ENCODE data around the gene UNC5A. TPM values are rescaled to one million over a fixed set of nuclear protein-coding genes. Genes with fewer than 3 reads are reported as not detected.
A peak's percentile ranks its signal among the peaks of the same experiment; 100 is the strongest.

The UNC5A gene
- total RNA-seq, 1 donor from 2014 or later: not detected

GRCh38 chr5:176776916-176777315 lies 33.4 kb upstream of the UNC5A start:
- H3K9me3 ChIP-seq: no peaks in the 10 kb centered on the region
- TF ChIP-seq POLR2A (IDR thresholded peaks at IDR 0.05) (no peak), POLR2AphosphoS5 (IDR thresholded peaks at IDR 0.05; ENCODE audit: insufficient read depth in 1 of 2, low read depth in 1 of 2) (no peak), CTCF (IDR thresholded peaks at IDR 0.05) (no peak)
- intact Hi-C loops (cut with DNase I): no loop called here
- H3K4me1 ChIP-seq: no peaks in the 10 kb centered on the region
- H3K27me3 ChIP-seq: no peaks in the 10 kb centered on the region
- DNase-seq (ENCODE audit: extremely low spot score in 2 of 2): peak in 1 of 2 donors; percentile 31
- no peaks in the 10 kb centered on the region for H3K36me3 ChIP-seq
- no peak overlapping the region for H3K27ac ChIP-seq
- H3K4me3 ChIP-seq: no peak overlapping the region

- TF ChIP-seq POLR2A (IDR thresholded peaks at IDR 0.05) (no peak), CTCF (IDR thresholded peaks at IDR 0.05) (no peak), POLR2AphosphoS5 (IDR thresholded peaks at IDR 0.05; ENCODE audit: insufficient read depth in 1 of 2, low read depth in 1 of 2) (no peak)
- no peaks in the 10 kb centered on the region for H3K27me3 ChIP-seq
- intact Hi-C loops (cut with DNase I): no loop called here
- no peaks in the 10 kb centered on the region for H3K9me3 ChIP-seq
- no peaks in the 10 kb centered on the region for H3K36me3 ChIP-seq
- H3K27ac ChIP-seq: no peak overlapping the region
- peak; percentile 40 to 49 for DNase-seq (ENCODE audit: extremely low spot score in 2 of 2)
- H3K4me3 ChIP-seq: no peak overlapping the region
- no peaks in the 10 kb centered on the region for H3K4me1 ChIP-seq
Observed at GRCh38 chr5:176778921-176779465, 31.4 kb upstream of the UNC5A start.

- Histone ChIP-seq H3K36me3 (no peaks in the 10 kb centered on the region), H3K4me3 (no peak overlapping the region), H3K4me1 (no peaks in the 10 kb centered on the region), H3K27ac (no peak overlapping the region), H3K27me3 (no peaks in the 10 kb centered on the region), H3K9me3 (no peaks in the 10 kb centered on the region)
- intact Hi-C loops (cut with DNase I): no loop called here
- TF ChIP-seq POLR2A (IDR thresholded peaks at IDR 0.05) (no peak), CTCF (IDR thresholded peaks at IDR 0.05) (no peak), POLR2AphosphoS5 (IDR thresholded peaks at IDR 0.05; ENCODE audit: insufficient read depth in 1 of 2, low read depth in 1 of 2) (no peak)
- DNase-seq (ENCODE audit: extremely low spot score in 2 of 2): peak; percentile 77 to 80
Observed at GRCh38 chr5:176779537-176779936, 30.8 kb upstream of the UNC5A start.

GRCh38 chr5:176780176-176781053 lies 29.9 kb upstream of the UNC5A start:
- Histone ChIP-seq H3K4me1 (no peaks in the 10 kb centered on the region), H3K27ac (no peak overlapping the region), H3K27me3 (no peaks in the 10 kb centered on the region), H3K36me3 (no peaks in the 10 kb centered on the region), H3K4me3 (no peak overlapping the region), H3K9me3 (no peaks in the 10 kb centered on the region)
- intact Hi-C loops (cut with DNase I): no loop called here
- peak; percentile 37 to 81 for DNase-seq (ENCODE audit: extremely low spot score in 2 of 2)
- no peak for TF ChIP-seq POLR2AphosphoS5 (IDR thresholded peaks at IDR 0.05; ENCODE audit: insufficient read depth in 1 of 2, low read depth in 1 of 2)
- TF ChIP-seq CTCF (IDR thresholded peaks at IDR 0.05): no peak

- Histone ChIP-seq H3K27me3 (no peaks in the 10 kb centered on the region), H3K27ac (no peak overlapping the region), H3K4me3 (no peak overlapping the region), H3K36me3 (no peaks in the 10 kb centered on the region), H3K9me3 (no peaks in the 10 kb centered on the region), H3K4me1 (no peaks in the 10 kb centered on the region)
- peak in 1 of 2 donors; percentile 84 for DNase-seq (ENCODE audit: extremely low spot score in 2 of 2)
- no peak for TF ChIP-seq POLR2AphosphoS5 (IDR thresholded peaks at IDR 0.05; ENCODE audit: insufficient read depth in 1 of 2, low read depth in 1 of 2)
- no peak for TF ChIP-seq CTCF (IDR thresholded peaks at IDR 0.05)
- no peak for TF ChIP-seq POLR2A (IDR thresholded peaks at IDR 0.05)
- intact Hi-C loops (cut with DNase I): no loop called here
Observed at GRCh38 chr5:176781054-176781375, 29.3 kb upstream of the UNC5A start.
